ENCODE data around the gene PRKN.

DNA sequence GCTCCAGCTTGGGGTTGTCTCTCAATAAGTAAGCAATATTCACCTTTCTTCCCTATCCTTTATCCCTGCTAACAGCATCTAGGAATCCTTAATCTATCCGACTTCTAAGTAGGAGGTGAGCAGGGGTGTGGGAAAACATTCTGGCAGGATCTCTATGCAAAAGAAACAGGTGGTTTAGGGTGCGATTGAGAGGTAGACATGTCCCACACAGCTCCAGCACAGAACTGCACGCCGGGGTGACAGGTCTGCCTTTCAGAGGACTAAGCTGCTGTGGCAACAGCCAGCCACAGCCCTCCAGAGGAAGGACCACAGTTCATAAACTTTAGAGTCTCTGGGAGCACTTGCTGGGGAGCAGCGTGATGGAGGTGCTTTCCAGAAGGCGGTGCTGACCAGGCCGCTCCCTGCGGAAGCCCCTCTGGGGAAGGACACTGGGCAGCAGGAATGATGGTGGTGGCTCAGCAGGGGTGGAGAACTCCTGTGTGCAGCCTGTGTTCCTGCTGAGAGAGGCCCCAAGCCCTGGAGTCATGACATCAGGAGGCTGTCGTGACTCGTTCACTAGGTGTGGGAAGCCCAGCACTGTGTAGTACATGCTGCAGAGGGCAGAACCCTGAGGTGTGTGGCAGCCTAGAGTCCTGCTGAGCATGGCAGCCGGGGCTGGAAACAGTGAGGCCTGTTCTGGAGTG lies 509.6 kb downstream of the PRKN start:
- TF ChIP-seq, protein P1, sequence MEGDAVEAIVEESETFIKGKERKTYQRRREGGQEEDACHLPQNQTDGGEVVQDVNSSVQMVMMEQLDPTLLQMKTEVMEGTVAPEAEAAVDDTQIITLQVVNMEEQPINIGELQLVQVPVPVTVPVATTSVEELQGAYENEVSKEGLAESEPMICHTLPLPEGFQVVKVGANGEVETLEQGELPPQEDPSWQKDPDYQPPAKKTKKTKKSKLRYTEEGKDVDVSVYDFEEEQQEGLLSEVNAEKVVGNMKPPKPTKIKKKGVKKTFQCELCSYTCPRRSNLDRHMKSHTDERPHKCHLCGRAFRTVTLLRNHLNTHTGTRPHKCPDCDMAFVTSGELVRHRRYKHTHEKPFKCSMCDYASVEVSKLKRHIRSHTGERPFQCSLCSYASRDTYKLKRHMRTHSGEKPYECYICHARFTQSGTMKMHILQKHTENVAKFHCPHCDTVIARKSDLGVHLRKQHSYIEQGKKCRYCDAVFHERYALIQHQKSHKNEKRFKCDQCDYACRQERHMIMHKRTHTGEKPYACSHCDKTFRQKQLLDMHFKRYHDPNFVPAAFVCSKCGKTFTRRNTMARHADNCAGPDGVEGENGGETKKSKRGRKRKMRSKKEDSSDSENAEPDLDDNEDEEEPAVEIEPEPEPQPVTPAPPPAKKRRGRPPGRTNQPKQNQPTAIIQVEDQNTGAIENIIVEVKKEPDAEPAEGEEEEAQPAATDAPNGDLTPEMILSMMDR (IDR thresholded peaks at IDR 0.05; ENCODE audit: insufficient read depth, low read length): no peak
- no peak for TF ChIP-seq GABPA (IDR thresholded peaks at IDR 0.05; ENCODE audit: low read depth)
- no peak for TF ChIP-seq SPI1 (IDR thresholded peaks at IDR 0.05; ENCODE audit: borderline replicate concordance, low read depth)
- no peak for TF ChIP-seq POLR2AphosphoS5 (IDR thresholded peaks at IDR 0.05; ENCODE audit: low read depth)
- TF ChIP-seq, protein P2, sequence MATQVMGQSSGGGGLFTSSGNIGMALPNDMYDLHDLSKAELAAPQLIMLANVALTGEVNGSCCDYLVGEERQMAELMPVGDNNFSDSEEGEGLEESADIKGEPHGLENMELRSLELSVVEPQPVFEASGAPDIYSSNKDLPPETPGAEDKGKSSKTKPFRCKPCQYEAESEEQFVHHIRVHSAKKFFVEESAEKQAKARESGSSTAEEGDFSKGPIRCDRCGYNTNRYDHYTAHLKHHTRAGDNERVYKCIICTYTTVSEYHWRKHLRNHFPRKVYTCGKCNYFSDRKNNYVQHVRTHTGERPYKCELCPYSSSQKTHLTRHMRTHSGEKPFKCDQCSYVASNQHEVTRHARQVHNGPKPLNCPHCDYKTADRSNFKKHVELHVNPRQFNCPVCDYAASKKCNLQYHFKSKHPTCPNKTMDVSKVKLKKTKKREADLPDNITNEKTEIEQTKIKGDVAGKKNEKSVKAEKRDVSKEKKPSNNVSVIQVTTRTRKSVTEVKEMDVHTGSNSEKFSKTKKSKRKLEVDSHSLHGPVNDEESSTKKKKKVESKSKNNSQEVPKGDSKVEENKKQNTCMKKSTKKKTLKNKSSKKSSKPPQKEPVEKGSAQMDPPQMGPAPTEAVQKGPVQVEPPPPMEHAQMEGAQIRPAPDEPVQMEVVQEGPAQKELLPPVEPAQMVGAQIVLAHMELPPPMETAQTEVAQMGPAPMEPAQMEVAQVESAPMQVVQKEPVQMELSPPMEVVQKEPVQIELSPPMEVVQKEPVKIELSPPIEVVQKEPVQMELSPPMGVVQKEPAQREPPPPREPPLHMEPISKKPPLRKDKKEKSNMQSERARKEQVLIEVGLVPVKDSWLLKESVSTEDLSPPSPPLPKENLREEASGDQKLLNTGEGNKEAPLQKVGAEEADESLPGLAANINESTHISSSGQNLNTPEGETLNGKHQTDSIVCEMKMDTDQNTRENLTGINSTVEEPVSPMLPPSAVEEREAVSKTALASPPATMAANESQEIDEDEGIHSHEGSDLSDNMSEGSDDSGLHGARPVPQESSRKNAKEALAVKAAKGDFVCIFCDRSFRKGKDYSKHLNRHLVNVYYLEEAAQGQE (IDR thresholded peaks at IDR 0.05; ENCODE audit: insufficient replicate concordance, low read depth): no peak
